ENCODE measurements around the gene CFAP97. TPM values are rescaled to one million over a fixed set of nuclear protein-coding genes. Genes with fewer than 3 reads are reported as not detected.

The CFAP97 gene
- total RNA-seq, 4 donors from 2014 or later: 6.5 to 14.1 (median 10.8) TPM

- Histone ChIP-seq H3K9me3 (no peaks in the 10 kb centered on the region), H3K4me1 (peaks cover 0 to 6% of the 10 kb centered on the region in 2 donors), H3K27ac (no peak overlapping the region), H3K4me3 (no peak overlapping the region), H3K27me3 (no peaks in the 10 kb centered on the region), H3K36me3 (no peaks in the 10 kb centered on the region)
- no peak for DNase-seq
- TF ChIP-seq CTCF (IDR thresholded peaks at IDR 0.05 in 4 of 5, conservative IDR thresholded peaks at IDR 0.05 in 1 of 5) (no peak), POLR2A (IDR thresholded peaks at IDR 0.05) (no peak)
- intact Hi-C loops (cut with DNase I; ENCODE audit: low total_unique reads): no loop called here
- no peak for ATAC-seq
- in situ Hi-C loops (cut with MboI; ENCODE audit: low sequenced_read_pairs in 4 of 4): no loop called here
These were observed 23.3 kb upstream of the CFAP97 start for GRCh38 chr4:185227131-185227551.

GRCh38 chr4:185225940-185226339 is 22.1 kb upstream of the CFAP97 start:
- Histone ChIP-seq H3K36me3 (no peaks in the 10 kb centered on the region), H3K27me3 (no peaks in the 10 kb centered on the region), H3K4me1 (peaks cover 0 to 6% of the 10 kb centered on the region in 2 donors), H3K4me3 (no peak overlapping the region), H3K9me3 (no peaks in the 10 kb centered on the region), H3K27ac (no peak overlapping the region)
- no peak for ATAC-seq
- TF ChIP-seq POLR2A (IDR thresholded peaks at IDR 0.05): no peak
- no peak for TF ChIP-seq CTCF (IDR thresholded peaks at IDR 0.05 in 4 of 5, conservative IDR thresholded peaks at IDR 0.05 in 1 of 5)
- intact Hi-C loops (cut with DNase I; ENCODE audit: low total_unique reads): no loop called here
- no peak for DNase-seq
- in situ Hi-C loops (cut with MboI; ENCODE audit: low sequenced_read_pairs in 4 of 4): no loop called here

- Histone ChIP-seq H3K27ac (no peak overlapping the region), H3K4me3 (no peak overlapping the region), H3K36me3 (no peaks in the 10 kb centered on the region), H3K9me3 (no peaks in the 10 kb centered on the region), H3K27me3 (no peaks in the 10 kb centered on the region), H3K4me1 (peaks cover 3 to 10% of the 10 kb centered on the region in 2 donors)
- in situ Hi-C loops (cut with MboI; ENCODE audit: low sequenced_read_pairs in 4 of 4) (loop anchor here in 2 of 4 donors (25.0 kb wide), 2 partner anchors 163 to 388 kb away; partner anchors contain the start of genes ANKRD37 (in 1 of the 2) and LRP2BP (in 1 of the 2)), intact Hi-C loops (cut with DNase I; ENCODE audit: low total_unique reads) (no loop called here)
- no peak for ATAC-seq
- TF ChIP-seq CTCF (IDR thresholded peaks at IDR 0.05 in 4 of 5, conservative IDR thresholded peaks at IDR 0.05 in 1 of 5) (no peak), POLR2A (IDR thresholded peaks at IDR 0.05) (no peak)
- DNase-seq: no peak
These were observed 20.8 kb upstream of the CFAP97 start for GRCh38 chr4:185224597-185224996.

- no peaks in the 10 kb centered on the region for H3K9me3 ChIP-seq
- peaks cover 7 to 15% of the 10 kb centered on the region in 2 donors for H3K4me1 ChIP-seq
- no peaks in the 10 kb centered on the region for H3K36me3 ChIP-seq
- H3K27me3 ChIP-seq: no peaks in the 10 kb centered on the region
- in situ Hi-C loops (cut with MboI; ENCODE audit: low sequenced_read_pairs in 4 of 4) (loop anchor here in 2 of 4 donors (25.0 kb wide), 2 partner anchors 165 to 390 kb away; partner anchors contain the start of genes ANKRD37 (in 1 of the 2) and LRP2BP (in 1 of the 2)), intact Hi-C loops (cut with DNase I; ENCODE audit: low total_unique reads) (no loop called here)
- H3K4me3 ChIP-seq: no peak overlapping the region
- no peak for ATAC-seq
- TF ChIP-seq CTCF (IDR thresholded peaks at IDR 0.05 in 4 of 5, conservative IDR thresholded peaks at IDR 0.05 in 1 of 5): no peak
- TF ChIP-seq POLR2A (IDR thresholded peaks at IDR 0.05): no peak
- DNase-seq: no peak
- no peak overlapping the region for H3K27ac ChIP-seq
These were observed 18.8 kb upstream of the CFAP97 start for GRCh38 chr4:185222598-185222997.

GRCh38 chr4:185221912-185222311 is 18.1 kb upstream of the CFAP97 start:
- no peak overlapping the region for H3K4me3 ChIP-seq
- intact Hi-C loops (cut with DNase I; ENCODE audit: low total_unique reads): no loop called here
- DNase-seq: no peak
- H3K9me3 ChIP-seq: no peaks in the 10 kb centered on the region
- H3K36me3 ChIP-seq: no peaks in the 10 kb centered on the region
- in situ Hi-C loops (cut with MboI; ENCODE audit: low sequenced_read_pairs in 4 of 4): loop anchor here in 2 of 4 donors (25.0 kb wide), 2 partner anchors 165 to 390 kb away; partner anchors contain the start of genes ANKRD37 (in 1 of the 2) and LRP2BP (in 1 of the 2)
- peaks cover 14 to 16% of the 10 kb centered on the region in 2 donors for H3K4me1 ChIP-seq
- ATAC-seq: no peak
- no peaks in the 10 kb centered on the region for H3K27me3 ChIP-seq
- no peak overlapping the region for H3K27ac ChIP-seq
- TF ChIP-seq CTCF (IDR thresholded peaks at IDR 0.05 in 4 of 5, conservative IDR thresholded peaks at IDR 0.05 in 1 of 5): no peak
- no peak for TF ChIP-seq POLR2A (IDR thresholded peaks at IDR 0.05)
